Measurements from ENCODE around the gene ANKRD9. TPM values are rescaled to one million over a fixed set of nuclear protein-coding genes. Genes with fewer than 3 reads are reported as not detected.
A peak's percentile ranks its signal among the peaks of the same experiment; 100 is the strongest.

ANKRD9 gene
- total RNA-seq, 6 donors from 2014 or later, result 21.0 to 99.9 (median 47.6) TPM

DNA sequence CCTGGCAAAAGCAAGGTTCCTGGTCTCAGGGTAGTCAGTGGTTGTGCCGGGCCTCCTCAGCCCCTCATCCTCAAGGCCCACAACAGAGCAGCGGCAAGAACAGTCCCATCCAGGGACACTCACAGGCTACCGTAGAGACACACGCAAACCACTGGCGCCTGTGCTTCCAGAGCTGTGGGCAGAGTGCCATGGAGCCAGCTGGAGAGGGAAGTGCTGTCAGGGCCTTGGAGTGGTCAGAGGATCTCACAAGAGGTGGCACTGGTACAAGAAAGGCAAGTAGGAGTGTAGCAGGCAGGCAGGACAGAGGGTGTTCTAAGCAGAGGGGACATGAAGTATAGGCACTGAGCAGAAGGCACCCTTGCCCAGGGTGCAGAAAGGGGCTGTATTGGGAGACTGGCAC lies 34.6 kb downstream of the ANKRD9 start:
- ATAC-seq (ENCODE audit: low FRiP score in 2 of 2) (peak; percentile 55 to 76), DNase-seq (peak in 1 of 2 donors; percentile 82)
- H3K36me3 ChIP-seq, result peaks cover 0 to 5% (median 0%) of the 10 kb centered on the region in 4 donors
- no peak overlapping the region for H3K4me3 ChIP-seq
- TF ChIP-seq CTCF (IDR thresholded peaks at IDR 0.05), result no peak
- TF ChIP-seq EP300 (IDR thresholded peaks at IDR 0.05), result no peak
- no peak for TF ChIP-seq POLR2A (IDR thresholded peaks at IDR 0.05)
- TF ChIP-seq POLR2AphosphoS5 (IDR thresholded peaks at IDR 0.05), result peak in 1 of 2 donors; percentile 17
- no peaks in the 10 kb centered on the region for H3K9me3 ChIP-seq
- H3K27me3 ChIP-seq, result no peaks in the 10 kb centered on the region
- 35% methylated on average over 5 of the region's 5 CpGs; no CpG with 5 or more reads in 1 of the 2 donors for WGBS, 2 donors
- H3K27ac ChIP-seq, result no peak overlapping the region
- H3K4me1 ChIP-seq, result peaks cover 0 to 15% (median 5%) of the 10 kb centered on the region in 4 donors

DNA sequence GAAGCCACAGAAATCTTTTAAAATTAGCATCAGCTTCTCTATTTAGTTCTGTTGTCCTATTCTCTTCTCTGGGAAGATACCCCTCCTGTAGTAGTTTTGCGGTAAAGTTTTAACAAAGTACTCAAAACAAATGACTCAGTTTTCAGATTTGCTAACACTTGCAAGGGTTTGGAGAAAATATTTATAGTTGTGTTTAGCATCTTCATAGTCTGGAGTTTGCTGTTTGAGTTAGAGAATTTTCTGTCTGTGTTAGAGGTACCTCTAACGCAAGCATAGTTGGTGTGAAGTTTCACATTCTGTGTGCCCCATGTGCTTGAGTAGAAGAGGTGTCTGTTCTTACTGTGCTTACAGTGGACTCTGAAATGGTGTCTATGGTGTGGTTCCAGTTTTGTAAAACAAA lies 36.0 kb downstream of the ANKRD9 start:
- Histone ChIP-seq H3K27me3 (no peaks in the 10 kb centered on the region), H3K4me3 (no peak overlapping the region), H3K9me3 (no peaks in the 10 kb centered on the region), H3K36me3 (peaks cover 0 to 5% (median 0%) of the 10 kb centered on the region in 4 donors), H3K4me1 (peaks cover 0 to 9% (median 0%) of the 10 kb centered on the region in 4 donors), H3K27ac (no peak overlapping the region)
- TF ChIP-seq POLR2A (IDR thresholded peaks at IDR 0.05), result no peak
- TF ChIP-seq EP300 (IDR thresholded peaks at IDR 0.05), result no peak
- TF ChIP-seq POLR2AphosphoS5 (IDR thresholded peaks at IDR 0.05), result no peak
- TF ChIP-seq CTCF (IDR thresholded peaks at IDR 0.05), result no peak
- WGBS, 2 donors, result 97 to 98% methylated on average over 2 of the region's 2 CpGs
- no peak for ATAC-seq (ENCODE audit: low FRiP score in 2 of 2)
- no peak for DNase-seq

GRCh38 chr14:102472791-102473150 lies 36.8 kb downstream of the ANKRD9 start:
- H3K27me3 ChIP-seq, result no peaks in the 10 kb centered on the region
- no peak overlapping the region for H3K27ac ChIP-seq
- no peak for ATAC-seq (ENCODE audit: low FRiP score in 2 of 2)
- no peak for TF ChIP-seq EP300 (IDR thresholded peaks at IDR 0.05)
- TF ChIP-seq POLR2AphosphoS5 (IDR thresholded peaks at IDR 0.05), result no peak
- no peak for TF ChIP-seq POLR2A (IDR thresholded peaks at IDR 0.05)
- no peak for TF ChIP-seq CTCF (IDR thresholded peaks at IDR 0.05)
- peaks cover 0 to 5% (median 0%) of the 10 kb centered on the region in 4 donors for H3K36me3 ChIP-seq
- no peak overlapping the region for H3K4me3 ChIP-seq
- WGBS, 2 donors, result 93 to 100% methylated on average over 3 to 9 of the region's 9 CpGs
- H3K9me3 ChIP-seq, result no peaks in the 10 kb centered on the region
- DNase-seq, result no peak
- peaks cover 0 to 9% (median 0%) of the 10 kb centered on the region in 4 donors for H3K4me1 ChIP-seq

GRCh38 chr14:102471921-102472790 lies 37.4 kb downstream of the ANKRD9 start:
- ATAC-seq (ENCODE audit: low FRiP score in 2 of 2) (no peak), DNase-seq (no peak)
- Histone ChIP-seq H3K27ac (no peak overlapping the region), H3K9me3 (no peaks in the 10 kb centered on the region), H3K4me1 (peaks cover 0 to 9% (median 0%) of the 10 kb centered on the region in 4 donors), H3K27me3 (no peaks in the 10 kb centered on the region), H3K36me3 (peaks cover 0 to 5% (median 0%) of the 10 kb centered on the region in 4 donors), H3K4me3 (no peak overlapping the region)
- TF ChIP-seq POLR2AphosphoS5 (IDR thresholded peaks at IDR 0.05) (no peak), EP300 (IDR thresholded peaks at IDR 0.05) (no peak), POLR2A (IDR thresholded peaks at IDR 0.05) (no peak), CTCF (IDR thresholded peaks at IDR 0.05) (no peak)
- 81 to 89% methylated on average over 8 of the region's 8 CpGs for WGBS, 2 donors

Measured in upper lobe of left lung (tissue), 6 donors.